HepG2 (cell line): ENCODE results near the gene UTP15. TPM values are rescaled to one million over a fixed set of nuclear protein-coding genes. Genes with fewer than 3 reads are reported as not detected.

ENCODE experiments used
- FIP1L1 ChIP-seq: fragments of 200-400 bp; formaldehyde crosslinking; IDR thresholded peaks from 2 replicates; pipeline ENCODE4 v1.6.1; 2018; ENCODE audit warnings: low read depth, mild to moderate bottlenecking, low read length, moderate library complexity, borderline replicate concordance; ENCODE audit not compliant: insufficient read depth
- FLYWCH1 ChIP-seq: sonication (generic); formaldehyde crosslinking; IDR thresholded peaks from 2 replicates; pipeline ENCODE4 v1.8.1; 2023; ENCODE audit warnings: mild to moderate bottlenecking, missing genetic modification reagents
- HNF4G ChIP-seq, 2 experiments: sonication (generic) in 1 of 2; formaldehyde crosslinking in 1 of 2; IDR thresholded peaks; 2 replicates each; pipeline versions ENCODE4 v1.4.0 to v1.6.1; 2011 to 2020; ENCODE audit warnings: borderline replicate concordance in 2 of 2, low read depth in 2 of 2, mild to moderate bottlenecking in 2 of 2, low read length in 1 of 2, missing genetic modification reagents in 1 of 2, moderate library complexity in 1 of 2
- HNRNPH1 ChIP-seq: fragments of 200-400 bp; formaldehyde crosslinking; optimal IDR thresholded peaks from 2 replicates; pipeline ENCODE3; 2017; ENCODE audit warnings: mild to moderate bottlenecking, low read depth, low read length
- PHF21A ChIP-seq: sonication (generic); formaldehyde crosslinking; IDR thresholded peaks from 2 replicates; pipeline ENCODE4 v1.5.0; 2020; ENCODE audit warnings: mild to moderate bottlenecking, missing genetic modification reagents
- RBM39 ChIP-seq: fragments of 200-400 bp; formaldehyde crosslinking; IDR thresholded peaks from one replicate; pipeline ENCODE4 v1.6.1; 2018; ENCODE audit warnings: antibody characterized with exemption, mild to moderate bottlenecking, low read depth, low read length; ENCODE audit not compliant: poor library complexity, severe bottlenecking
- RELA ChIP-seq: sonication (generic); formaldehyde crosslinking; IDR thresholded peaks from 2 replicates; pipeline ENCODE4 v1.4.0; 2020; ENCODE audit warnings: missing genetic modification reagents
- RFX5 ChIP-seq: IDR thresholded peaks from 2 replicates; pipeline ENCODE4 v1.6.1; 2011; ENCODE audit warnings: low read depth, low read length, improper control_type of control experiment
- SIX4 ChIP-seq: sonication (generic); formaldehyde crosslinking; IDR thresholded peaks from 2 replicates; pipeline ENCODE4 v1.4.0; 2020; ENCODE audit warnings: missing genetic modification reagents
- TEAD2 ChIP-seq: sonication (generic); formaldehyde crosslinking; IDR thresholded peaks from 2 replicates; pipeline ENCODE4 v1.9.0; 2021; ENCODE audit warnings: missing genetic modification reagents
- ZBTB8A ChIP-seq: sonication (generic); formaldehyde crosslinking; IDR thresholded peaks from 2 replicates; pipeline ENCODE4 v1.4.0; 2020; ENCODE audit warnings: mild to moderate bottlenecking, low read depth, missing genetic modification reagents, borderline replicate concordance
- ZNF207 ChIP-seq: fragments of 450-650 bp; IDR thresholded peaks from 2 replicates; pipeline ENCODE4 v1.6.1; 2016; ENCODE audit warnings: antibody characterized with exemption, borderline replicate concordance
- ZNF225 ChIP-seq: sonication (generic); formaldehyde crosslinking; IDR thresholded peaks from 2 replicates; pipeline ENCODE4 v1.4.0; 2020; ENCODE audit warnings: mild to moderate bottlenecking, missing genetic modification reagents
- ZNF598 ChIP-seq: sonication (generic); formaldehyde crosslinking; IDR thresholded peaks from 2 replicates; pipeline ENCODE4 v1.5.1; 2020; ENCODE audit warnings: mild to moderate bottlenecking, missing genetic modification reagents, borderline replicate concordance
- ZNF720 ChIP-seq: sonication (generic); formaldehyde crosslinking; IDR thresholded peaks from 2 replicates; pipeline ENCODE4 v1.4.0; 2020; ENCODE audit warnings: missing genetic modification reagents
- ZNF746 ChIP-seq: sonication (generic); formaldehyde crosslinking; IDR thresholded peaks from 2 replicates; pipeline ENCODE4 v1.8.0; 2022; ENCODE audit warnings: mild to moderate bottlenecking, missing genetic modification reagents
- ZNF749 ChIP-seq: sonication (generic); formaldehyde crosslinking; IDR thresholded peaks from 2 replicates; pipeline ENCODE4 v1.8.0; 2022; ENCODE audit warnings: mild to moderate bottlenecking, missing genetic modification reagents, moderate library complexity, borderline replicate concordance
- polyA plus RNA-seq, 8 experiments: library from polyadenylated mRNA; depleted of rRNA in 3 of 8; stranded (reverse) in 7 of 8; unstranded in 1 of 8; fragments of >200 nt; fragmentation: Illumina TruSeq in 4 of 8; extraction: Trizol in 4 of 8; gene quantifications; 2 replicates each; pipeline versions ENCODE4 v1.2.1 to v1.2.3, GENCODE V29; 2011 to 2016; ENCODE audit warnings: low read depth in 4 of 8, missing spikeins in 1 of 8, mixed read lengths in 1 of 8; ENCODE audit not compliant: insufficient read depth in 1 of 8
- total RNA-seq, 5 experiments: library from RNA; depleted of rRNA; stranded (reverse); fragments of >200 nt; fragmentation: Illumina TruSeq; extraction: Trizol; gene quantifications; 2 replicates each; pipeline ENCODE4 v1.2.3, GENCODE V29; 2016; ENCODE audit warnings: low read depth in 1 of 5
- TF ChIP-seq, protein P1 (sequence below): sonication (generic); formaldehyde crosslinking; conservative IDR thresholded peaks from 2 replicates; pipeline ENCODE4 v1.8.0; 2022; ENCODE audit warnings: missing genetic modification reagents
- TF ChIP-seq, protein P2 (sequence below): sonication (generic); formaldehyde crosslinking; conservative IDR thresholded peaks from 2 replicates; pipeline ENCODE4 v1.4.0; 2020; ENCODE audit warnings: missing genetic modification reagents
- TF ChIP-seq, protein P3 (sequence below): sonication (generic); IDR thresholded peaks from 2 replicates; pipeline ENCODE4 v1.6.1; 2016; ENCODE audit warnings: low read depth, borderline replicate concordance
- TF ChIP-seq, protein P4 (sequence below): IDR thresholded peaks from 2 replicates; pipeline ENCODE4 v1.6.1; 2016; ENCODE audit warnings: missing biosample characterization, missing genetic modification reagents, low read depth

The UTP15 gene
- total and polyA plus RNA-seq, 2 of the 13 experiments (the other 11 are each of a cell fraction or from before 2014, with no cell fraction given), result 7.3 to 35.8 TPM

DNA sequence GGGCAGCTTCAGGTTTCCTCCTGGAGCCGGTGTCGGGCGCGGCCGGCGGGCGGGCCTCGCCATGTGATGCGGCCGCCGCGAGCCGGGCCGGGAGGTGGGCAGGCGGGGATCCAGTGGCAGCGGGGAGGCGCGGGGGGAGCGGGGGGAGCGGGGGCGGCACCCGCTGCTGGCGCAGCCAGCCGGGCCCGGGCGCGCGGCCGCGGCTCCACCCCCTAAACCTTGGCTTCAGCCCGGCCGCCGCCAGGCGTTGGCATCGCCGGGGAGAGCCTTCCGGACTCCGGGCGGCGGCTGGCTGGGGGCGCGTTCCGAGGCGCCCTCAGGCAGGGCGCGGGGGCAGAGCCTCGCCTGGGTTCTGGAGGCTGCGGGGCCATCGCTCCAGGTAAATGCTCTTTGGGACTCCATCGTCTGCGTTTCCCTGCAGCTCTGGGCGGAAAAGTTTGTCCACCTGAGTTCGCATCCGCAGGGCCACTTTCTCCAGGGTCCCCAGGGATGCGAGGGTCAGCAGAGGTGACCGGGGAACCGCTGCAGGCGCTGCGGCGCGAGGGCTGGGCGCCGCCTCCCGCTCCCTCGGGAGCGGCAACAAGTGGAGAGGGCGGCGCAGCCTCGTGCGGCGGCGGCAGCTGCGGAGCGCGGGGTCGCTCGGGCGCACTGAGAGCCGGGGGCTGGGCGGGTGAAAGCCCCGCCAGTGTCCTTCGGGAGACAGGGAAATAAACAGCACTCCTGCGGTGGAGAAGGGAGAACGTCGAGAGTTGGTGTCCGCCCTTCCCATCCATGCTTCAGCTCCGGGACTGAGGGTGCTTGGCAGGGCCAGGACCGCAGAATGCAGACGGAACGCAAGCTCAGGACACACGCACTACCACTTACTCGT, 60.6 kb downstream of the UTP15 start, which contains the start of gene ARHGEF28 (continued):
- TF ChIP-seq HNRNPH1 (no peak), ZNF225 (CRISPR knock-in tag) (no peak), FIP1L1 (no peak), ZNF720 (CRISPR knock-in tag) (no peak), RELA (CRISPR knock-in tag) (no peak), ZNF207 (no peak), PHF21A (CRISPR knock-in tag) (no peak), RBM39 (no peak), ZNF598 (CRISPR knock-in tag) (no peak), ZNF746 (CRISPR knock-in tag) (no peak), ZNF749 (CRISPR knock-in tag) (peak; percentile 56; the same call in 1 of the 2 replicates), ZBTB8A (CRISPR knock-in tag) (no peak), FLYWCH1 (CRISPR knock-in tag) (no peak), RFX5 (no peak), SIX4 (CRISPR knock-in tag) (no peak), HNF4G (IDR thresholded peaks at IDR 0.05; ENCODE audit: borderline replicate concordance, low read depth, low read length) (no peak), HNF4G (CRISPR knock-in tag; IDR thresholded peaks at IDR 0.05; ENCODE audit: borderline replicate concordance, low read depth) (no peak; the same call in 1 of the 2 replicates), TEAD2 (CRISPR knock-in tag) (no peak)
- TF ChIP-seq, protein P1, sequence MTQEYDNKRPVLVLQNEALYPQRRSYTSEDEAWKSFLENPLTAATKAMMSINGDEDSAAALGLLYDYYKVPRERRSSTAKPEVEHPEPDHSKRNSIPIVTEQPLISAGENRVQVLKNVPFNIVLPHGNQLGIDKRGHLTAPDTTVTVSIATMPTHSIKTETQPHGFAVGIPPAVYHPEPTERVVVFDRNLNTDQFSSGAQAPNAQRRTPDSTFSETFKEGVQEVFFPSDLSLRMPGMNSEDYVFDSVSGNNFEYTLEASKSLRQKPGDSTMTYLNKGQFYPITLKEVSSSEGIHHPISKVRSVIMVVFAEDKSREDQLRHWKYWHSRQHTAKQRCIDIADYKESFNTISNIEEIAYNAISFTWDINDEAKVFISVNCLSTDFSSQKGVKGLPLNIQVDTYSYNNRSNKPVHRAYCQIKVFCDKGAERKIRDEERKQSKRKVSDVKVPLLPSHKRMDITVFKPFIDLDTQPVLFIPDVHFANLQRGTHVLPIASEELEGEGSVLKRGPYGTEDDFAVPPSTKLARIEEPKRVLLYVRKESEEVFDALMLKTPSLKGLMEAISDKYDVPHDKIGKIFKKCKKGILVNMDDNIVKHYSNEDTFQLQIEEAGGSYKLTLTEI (CRISPR knock-in tag), result no peak
- TF ChIP-seq, protein P2, sequence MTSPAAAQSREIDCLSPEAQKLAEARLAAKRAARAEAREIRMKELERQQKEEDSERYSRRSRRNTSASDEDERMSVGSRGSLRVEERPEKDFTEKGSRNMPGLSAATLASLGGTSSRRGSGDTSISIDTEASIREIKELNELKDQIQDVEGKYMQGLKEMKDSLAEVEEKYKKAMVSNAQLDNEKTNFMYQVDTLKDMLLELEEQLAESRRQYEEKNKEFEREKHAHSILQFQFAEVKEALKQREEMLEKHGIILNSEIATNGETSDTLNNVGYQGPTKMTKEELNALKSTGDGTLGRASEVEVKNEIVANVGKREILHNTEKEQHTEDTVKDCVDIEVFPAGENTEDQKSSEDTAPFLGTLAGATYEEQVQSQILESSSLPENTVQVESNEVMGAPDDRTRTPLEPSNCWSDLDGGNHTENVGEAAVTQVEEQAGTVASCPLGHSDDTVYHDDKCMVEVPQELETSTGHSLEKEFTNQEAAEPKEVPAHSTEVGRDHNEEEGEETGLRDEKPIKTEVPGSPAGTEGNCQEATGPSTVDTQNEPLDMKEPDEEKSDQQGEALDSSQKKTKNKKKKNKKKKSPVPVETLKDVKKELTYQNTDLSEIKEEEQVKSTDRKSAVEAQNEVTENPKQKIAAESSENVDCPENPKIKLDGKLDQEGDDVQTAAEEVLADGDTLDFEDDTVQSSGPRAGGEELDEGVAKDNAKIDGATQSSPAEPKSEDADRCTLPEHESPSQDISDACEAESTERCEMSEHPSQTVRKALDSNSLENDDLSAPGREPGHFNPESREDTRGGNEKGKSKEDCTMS (CRISPR knock-in tag), result no peak
- TF ChIP-seq, protein P3, sequence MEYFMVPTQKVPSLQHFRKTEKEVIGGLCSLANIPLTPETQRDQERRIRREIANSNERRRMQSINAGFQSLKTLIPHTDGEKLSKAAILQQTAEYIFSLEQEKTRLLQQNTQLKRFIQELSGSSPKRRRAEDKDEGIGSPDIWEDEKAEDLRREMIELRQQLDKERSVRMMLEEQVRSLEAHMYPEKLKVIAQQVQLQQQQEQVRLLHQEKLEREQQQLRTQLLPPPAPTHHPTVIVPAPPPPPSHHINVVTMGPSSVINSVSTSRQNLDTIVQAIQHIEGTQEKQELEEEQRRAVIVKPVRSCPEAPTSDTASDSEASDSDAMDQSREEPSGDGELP, result no peak
- TF ChIP-seq, protein P4, sequence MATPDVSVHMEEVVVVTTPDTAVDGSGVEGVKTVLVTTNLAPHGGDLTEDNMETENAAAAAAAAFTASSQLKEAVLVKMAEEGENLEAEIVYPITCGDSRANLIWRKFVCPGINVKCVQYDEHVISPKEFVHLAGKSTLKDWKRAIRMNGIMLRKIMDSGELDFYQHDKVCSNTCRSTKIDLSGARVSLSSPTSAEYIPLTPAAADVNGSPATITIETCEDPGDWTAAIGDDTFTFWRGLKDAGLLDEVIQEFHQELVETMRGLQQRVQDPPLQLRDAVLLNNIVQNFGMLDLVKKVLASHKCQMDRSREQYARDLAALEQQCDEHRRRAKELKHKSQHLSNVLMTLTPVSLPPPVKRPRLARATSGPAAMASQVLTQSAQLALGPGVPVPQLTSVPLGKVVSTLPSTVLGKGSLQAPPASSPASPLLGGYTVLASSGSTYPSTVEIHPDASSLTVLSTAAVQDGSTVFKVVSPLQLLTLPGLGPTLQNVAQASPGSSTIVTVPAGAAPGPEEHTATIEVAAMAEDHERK (CRISPR knock-in tag), result no peak
